ENCODE data around the gene SESTD1. TPM values are rescaled to one million over a fixed set of nuclear protein-coding genes. Genes with fewer than 3 reads are reported as not detected.

Gene SESTD1
- total RNA-seq, 6 donors from 2014 or later = 38.0 to 108 (median 92.4) TPM

DNA sequence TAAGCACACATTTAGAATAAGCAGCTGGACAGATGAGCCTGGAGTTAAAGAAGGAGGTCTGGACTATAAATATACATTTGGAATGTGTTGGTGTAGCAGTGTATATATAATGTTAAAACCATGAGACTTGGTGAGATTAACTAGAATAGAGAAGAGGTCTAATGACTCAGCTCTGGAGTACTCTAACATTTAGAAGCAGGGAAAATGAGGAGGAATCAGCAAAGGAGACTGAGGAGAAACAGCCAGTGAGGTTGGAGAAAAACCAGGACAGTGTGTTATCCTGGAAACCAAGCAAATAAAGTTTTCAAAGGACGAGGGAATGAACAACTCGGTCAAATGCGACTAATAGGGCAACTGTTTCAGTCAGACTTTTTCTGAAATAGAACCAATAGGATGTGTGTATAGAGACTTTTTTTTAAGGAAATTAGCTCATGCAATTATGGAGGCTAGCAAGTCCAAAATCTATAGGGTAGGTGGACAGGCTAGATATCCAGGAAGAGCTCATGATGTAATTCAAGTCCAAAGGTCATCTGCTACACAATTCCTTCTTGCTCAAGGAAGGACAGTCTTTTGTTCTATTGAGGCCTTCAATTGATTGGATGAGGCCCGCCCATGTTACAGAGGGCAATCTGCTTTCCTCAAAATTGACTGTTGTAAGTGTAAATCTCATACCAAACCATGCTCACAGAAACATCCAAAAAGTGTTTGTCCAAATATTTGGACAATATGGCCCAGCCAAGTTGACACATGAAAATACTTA, 10.8 kb upstream of the SESTD1 start:
- H3K4me1 ChIP-seq = peaks cover 0 to 20% (median 5%) of the 10 kb centered on the region in 4 donors
- no peak overlapping the region for H3K27ac ChIP-seq
- ATAC-seq (ENCODE audit: low FRiP score in 2 of 2) (peak in 1 of 2 donors; percentile 9), DNase-seq (no peak)
- no peaks in the 10 kb centered on the region for H3K36me3 ChIP-seq
- no peaks in the 10 kb centered on the region for H3K9me3 ChIP-seq
- H3K4me3 ChIP-seq = no peak overlapping the region
- no peaks in the 10 kb centered on the region for H3K27me3 ChIP-seq
- no peak for TF ChIP-seq POLR2AphosphoS5 (IDR thresholded peaks at IDR 0.05)
- TF ChIP-seq EP300 (IDR thresholded peaks at IDR 0.05) = no peak
- no peak for TF ChIP-seq POLR2A (IDR thresholded peaks at IDR 0.05)
- TF ChIP-seq, protein P1, sequence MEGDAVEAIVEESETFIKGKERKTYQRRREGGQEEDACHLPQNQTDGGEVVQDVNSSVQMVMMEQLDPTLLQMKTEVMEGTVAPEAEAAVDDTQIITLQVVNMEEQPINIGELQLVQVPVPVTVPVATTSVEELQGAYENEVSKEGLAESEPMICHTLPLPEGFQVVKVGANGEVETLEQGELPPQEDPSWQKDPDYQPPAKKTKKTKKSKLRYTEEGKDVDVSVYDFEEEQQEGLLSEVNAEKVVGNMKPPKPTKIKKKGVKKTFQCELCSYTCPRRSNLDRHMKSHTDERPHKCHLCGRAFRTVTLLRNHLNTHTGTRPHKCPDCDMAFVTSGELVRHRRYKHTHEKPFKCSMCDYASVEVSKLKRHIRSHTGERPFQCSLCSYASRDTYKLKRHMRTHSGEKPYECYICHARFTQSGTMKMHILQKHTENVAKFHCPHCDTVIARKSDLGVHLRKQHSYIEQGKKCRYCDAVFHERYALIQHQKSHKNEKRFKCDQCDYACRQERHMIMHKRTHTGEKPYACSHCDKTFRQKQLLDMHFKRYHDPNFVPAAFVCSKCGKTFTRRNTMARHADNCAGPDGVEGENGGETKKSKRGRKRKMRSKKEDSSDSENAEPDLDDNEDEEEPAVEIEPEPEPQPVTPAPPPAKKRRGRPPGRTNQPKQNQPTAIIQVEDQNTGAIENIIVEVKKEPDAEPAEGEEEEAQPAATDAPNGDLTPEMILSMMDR (IDR thresholded peaks at IDR 0.05) = no peak
- WGBS, 2 donors = 87 to 93% methylated on average over 4 of the region's 4 CpGs

DNA sequence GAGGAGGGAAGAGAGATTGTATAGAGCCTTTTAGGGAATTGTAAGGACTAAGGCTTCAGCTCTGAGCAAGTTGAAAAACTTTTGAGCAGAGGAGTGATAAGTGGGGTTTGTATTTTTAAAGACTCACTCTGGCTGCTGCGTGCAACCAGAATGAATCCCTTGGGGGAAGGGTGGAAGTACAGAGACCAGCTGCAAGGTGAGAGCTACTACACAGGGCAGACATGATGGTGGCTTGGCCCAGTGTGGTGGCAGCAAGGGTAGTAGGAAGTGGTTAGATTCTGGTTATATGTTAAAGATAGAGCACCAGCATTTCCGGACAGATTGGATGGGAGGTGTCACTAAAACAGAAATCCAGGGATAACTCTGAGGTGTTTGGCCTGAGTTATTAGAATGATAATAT, 10.1 kb upstream of the SESTD1 start:
- TF ChIP-seq, protein P1 (IDR thresholded peaks at IDR 0.05) = no peak
- TF ChIP-seq POLR2AphosphoS5 (IDR thresholded peaks at IDR 0.05) (no peak), POLR2A (IDR thresholded peaks at IDR 0.05) (no peak), EP300 (IDR thresholded peaks at IDR 0.05) (no peak)
- Histone ChIP-seq H3K4me1 (peaks cover 0 to 20% (median 5%) of the 10 kb centered on the region in 4 donors), H3K27ac (no peak overlapping the region), H3K4me3 (no peak overlapping the region), H3K36me3 (no peaks in the 10 kb centered on the region), H3K9me3 (no peaks in the 10 kb centered on the region), H3K27me3 (no peaks in the 10 kb centered on the region)
- DNase-seq = no peak
- ATAC-seq (ENCODE audit: low FRiP score in 2 of 2) = no peak
- 68 to 75% methylated on average over 2 of the region's 2 CpGs for WGBS, 2 donors

DNA sequence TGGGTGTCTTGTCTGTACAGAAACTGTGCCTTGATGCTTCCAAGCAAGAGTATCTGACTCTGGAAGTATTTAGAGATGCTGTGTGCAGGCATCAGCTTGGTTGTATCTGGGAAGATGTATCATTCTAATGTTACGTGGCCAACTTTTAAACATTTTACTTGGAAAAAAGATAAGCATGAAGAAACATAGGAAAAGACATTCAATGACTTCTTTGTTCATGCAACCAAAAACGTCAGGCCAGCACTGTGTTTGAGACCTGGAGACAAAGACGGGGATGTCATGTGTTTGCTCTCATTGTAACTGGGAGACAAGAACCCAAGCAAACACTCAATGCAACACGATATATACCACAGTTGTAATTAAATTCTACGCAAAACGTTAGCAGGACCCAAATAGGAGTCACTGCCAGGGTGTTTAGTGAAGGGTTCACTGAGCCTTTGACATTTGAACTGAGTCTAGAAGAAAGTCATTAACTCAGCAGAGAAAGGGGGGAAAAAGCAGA, 8.9 kb upstream of the SESTD1 start:
- 58 to 68% methylated on average over 6 of the region's 6 CpGs for WGBS, 2 donors

DNA sequence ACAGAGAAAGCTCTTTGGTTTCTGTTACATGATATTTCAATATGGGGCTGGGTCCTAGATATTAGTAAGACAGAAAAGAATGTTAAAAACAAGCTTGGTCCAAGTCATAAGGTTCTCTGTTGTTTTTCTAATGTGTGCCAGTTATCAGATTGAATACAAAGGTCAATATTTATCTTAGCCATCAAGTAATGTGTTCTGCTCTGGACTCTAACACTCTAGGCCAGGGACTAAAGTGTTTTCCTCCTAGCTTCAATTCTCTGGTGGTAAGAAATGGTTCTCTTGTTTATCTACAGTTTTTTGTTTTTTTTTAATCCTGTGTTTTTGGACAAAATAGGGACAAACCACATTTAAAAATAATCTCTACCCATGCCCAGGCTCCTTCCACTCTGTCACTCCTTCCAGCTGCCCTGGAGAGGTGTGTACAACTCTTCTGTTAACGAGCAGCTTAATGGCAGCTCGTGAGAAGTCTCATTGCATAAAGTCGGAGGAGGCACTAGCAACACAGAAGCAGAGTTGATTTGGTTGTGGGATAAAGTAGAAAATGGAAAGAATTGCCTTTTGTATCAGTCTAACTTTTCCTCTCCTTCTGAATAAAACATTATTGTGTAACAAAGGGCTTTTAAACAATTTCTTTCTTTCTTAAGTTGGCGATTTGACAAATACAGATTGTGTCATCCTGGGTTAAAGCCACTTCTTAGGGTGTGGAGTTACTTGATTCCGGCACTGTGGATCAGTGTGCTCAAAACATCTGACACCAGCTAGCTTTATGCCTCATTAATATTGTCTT, 8.0 kb upstream of the SESTD1 start:
- Histone ChIP-seq H3K27me3 (no peaks in the 10 kb centered on the region), H3K9me3 (no peaks in the 10 kb centered on the region), H3K4me1 (peaks cover 0 to 27% (median 10%) of the 10 kb centered on the region in 4 donors), H3K36me3 (no peaks in the 10 kb centered on the region), H3K27ac (peak overlapping the region; percentile 44 to 75 (median 56)), H3K4me3 (no peak overlapping the region)
- TF ChIP-seq EP300 (IDR thresholded peaks at IDR 0.05) = no peak
- no peak for TF ChIP-seq POLR2A (IDR thresholded peaks at IDR 0.05)
- TF ChIP-seq, protein P1 (IDR thresholded peaks at IDR 0.05) = no peak
- TF ChIP-seq POLR2AphosphoS5 (IDR thresholded peaks at IDR 0.05) = no peak
- WGBS, 2 donors = 48 to 67% methylated on average over 5 of the region's 5 CpGs
- ATAC-seq (ENCODE audit: low FRiP score in 2 of 2) (peak; percentile 62 to 82), DNase-seq (no peak)

More for the DNA sequence above, 8.9 kb upstream of the SESTD1 start:
- TF ChIP-seq POLR2AphosphoS5 (IDR thresholded peaks at IDR 0.05) (no peak), EP300 (IDR thresholded peaks at IDR 0.05) (no peak), POLR2A (IDR thresholded peaks at IDR 0.05) (no peak)
- TF ChIP-seq, protein P1 (IDR thresholded peaks at IDR 0.05) = no peak
- no peaks in the 10 kb centered on the region for H3K9me3 ChIP-seq
- no peak overlapping the region for H3K4me3 ChIP-seq
- no peak for ATAC-seq (ENCODE audit: low FRiP score in 2 of 2)
- peak overlapping the region in 3 of 4 donors; percentile 55 to 75 (median 56) for H3K27ac ChIP-seq
- no peaks in the 10 kb centered on the region for H3K27me3 ChIP-seq
- peaks cover 0 to 20% (median 6%) of the 10 kb centered on the region in 4 donors for H3K4me1 ChIP-seq
- no peak for DNase-seq
- no peaks in the 10 kb centered on the region for H3K36me3 ChIP-seq
